ENCODE data around the gene OPTC.

DNA sequence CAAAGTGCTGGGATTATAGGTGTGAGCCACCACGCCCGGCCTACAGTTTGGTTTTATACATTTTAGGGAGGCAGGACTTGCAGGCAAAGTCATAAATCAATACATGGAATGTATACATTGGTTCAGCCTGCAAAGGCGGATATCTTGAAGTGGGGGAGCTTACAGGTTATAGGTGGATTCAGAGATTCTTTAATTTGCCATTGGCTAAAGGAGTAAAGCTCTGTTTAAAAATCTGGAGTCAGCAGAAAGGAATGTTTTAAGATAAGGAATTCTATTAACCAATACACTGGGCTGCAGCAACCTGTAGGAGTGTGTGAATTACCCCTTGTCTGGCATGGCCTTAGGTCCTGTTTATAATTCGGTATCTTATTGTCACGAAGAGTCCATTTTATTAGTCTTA, 57.6 kb downstream of the OPTC start:
- TF ChIP-seq CTCF (IDR thresholded peaks at IDR 0.05) = no peak
- no peak for TF ChIP-seq POLR2AphosphoS5 (IDR thresholded peaks at IDR 0.05)

Data from sigmoid colon (tissue), 4 donors.